Measurements from ENCODE around the gene DBX1.

Gene DBX1, protein sequence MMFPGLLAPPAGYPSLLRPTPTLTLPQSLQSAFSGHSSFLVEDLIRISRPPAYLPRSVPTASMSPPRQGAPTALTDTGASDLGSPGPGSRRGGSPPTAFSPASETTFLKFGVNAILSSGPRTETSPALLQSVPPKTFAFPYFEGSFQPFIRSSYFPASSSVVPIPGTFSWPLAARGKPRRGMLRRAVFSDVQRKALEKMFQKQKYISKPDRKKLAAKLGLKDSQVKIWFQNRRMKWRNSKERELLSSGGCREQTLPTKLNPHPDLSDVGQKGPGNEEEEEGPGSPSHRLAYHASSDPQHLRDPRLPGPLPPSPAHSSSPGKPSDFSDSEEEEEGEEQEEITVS

DNA sequence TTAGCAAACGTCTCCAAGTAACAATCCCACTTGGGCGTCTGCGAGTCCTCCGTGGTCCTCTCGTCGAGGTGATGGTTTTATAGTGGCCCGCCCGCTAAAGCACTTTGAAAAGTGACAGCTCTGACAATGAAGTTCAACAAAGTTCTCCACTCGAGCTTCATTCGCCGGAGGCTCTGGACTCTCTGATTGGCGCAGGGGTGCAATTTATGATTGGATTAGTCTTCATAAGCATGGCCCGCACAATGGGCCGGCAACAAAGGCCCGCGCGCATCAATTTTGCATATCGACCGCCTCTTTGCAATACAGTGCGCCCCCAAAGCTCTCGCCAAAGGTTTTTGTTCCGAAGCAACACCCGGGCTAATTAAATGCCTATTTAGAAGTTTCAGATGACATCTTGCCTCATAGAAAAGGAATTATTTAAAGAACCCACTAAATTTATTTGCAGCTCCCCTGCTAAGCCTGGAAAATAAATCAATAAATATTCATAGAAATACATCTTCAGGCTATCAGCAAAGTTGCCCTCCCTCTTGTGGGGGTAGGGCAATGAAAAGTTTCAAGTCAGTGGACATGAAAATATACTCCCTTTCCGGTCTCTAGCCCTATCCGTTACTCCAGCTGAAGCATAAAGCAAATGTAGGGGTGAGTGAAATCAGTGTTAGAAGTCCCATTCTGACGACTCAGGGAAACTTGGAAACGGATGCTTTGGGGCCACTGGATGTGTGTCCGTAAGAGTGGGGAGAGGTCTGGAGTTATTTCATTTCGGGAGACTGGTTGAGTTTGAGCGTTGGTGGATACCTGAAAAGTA is at the start of gene DBX1:
DBX1 (minus strand) TSS at position 51 of the 805 bp plus-strand sequence. CDS start 151 bp downstream, outside the sequence.
- no peak for DNase-seq (ENCODE audit: low spot score)
- no peak within 1 kb of the TSS for H3K4me3 ChIP-seq
- H3K27ac ChIP-seq = no peak within 1 kb of the TSS
- TF ChIP-seq, protein P1, sequence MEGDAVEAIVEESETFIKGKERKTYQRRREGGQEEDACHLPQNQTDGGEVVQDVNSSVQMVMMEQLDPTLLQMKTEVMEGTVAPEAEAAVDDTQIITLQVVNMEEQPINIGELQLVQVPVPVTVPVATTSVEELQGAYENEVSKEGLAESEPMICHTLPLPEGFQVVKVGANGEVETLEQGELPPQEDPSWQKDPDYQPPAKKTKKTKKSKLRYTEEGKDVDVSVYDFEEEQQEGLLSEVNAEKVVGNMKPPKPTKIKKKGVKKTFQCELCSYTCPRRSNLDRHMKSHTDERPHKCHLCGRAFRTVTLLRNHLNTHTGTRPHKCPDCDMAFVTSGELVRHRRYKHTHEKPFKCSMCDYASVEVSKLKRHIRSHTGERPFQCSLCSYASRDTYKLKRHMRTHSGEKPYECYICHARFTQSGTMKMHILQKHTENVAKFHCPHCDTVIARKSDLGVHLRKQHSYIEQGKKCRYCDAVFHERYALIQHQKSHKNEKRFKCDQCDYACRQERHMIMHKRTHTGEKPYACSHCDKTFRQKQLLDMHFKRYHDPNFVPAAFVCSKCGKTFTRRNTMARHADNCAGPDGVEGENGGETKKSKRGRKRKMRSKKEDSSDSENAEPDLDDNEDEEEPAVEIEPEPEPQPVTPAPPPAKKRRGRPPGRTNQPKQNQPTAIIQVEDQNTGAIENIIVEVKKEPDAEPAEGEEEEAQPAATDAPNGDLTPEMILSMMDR (IDR thresholded peaks at IDR 0.05) = no peak

DNA sequence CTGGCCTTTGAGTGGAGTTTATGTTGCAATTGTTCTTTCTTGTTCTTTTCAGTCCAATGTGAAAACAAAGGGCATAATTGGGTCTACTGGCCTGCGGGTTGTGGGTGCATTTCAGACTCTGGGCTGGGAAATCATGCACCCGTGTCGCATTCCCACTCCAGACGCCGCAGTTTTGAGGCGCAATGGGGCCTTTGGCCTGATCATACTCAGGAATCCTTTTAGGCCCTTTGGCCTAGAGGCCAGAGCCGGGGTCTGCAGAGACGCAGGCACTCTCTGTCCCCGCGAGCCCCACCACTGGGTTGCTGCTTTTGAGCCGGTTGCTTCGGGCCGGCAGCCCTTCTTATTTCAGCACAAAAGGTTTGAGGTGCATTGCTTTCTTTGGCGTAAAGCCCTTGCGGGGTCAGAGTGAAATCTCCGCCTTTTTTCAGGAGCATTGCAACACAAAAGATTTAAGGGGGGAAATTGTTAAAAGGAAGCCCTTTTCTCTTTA is 48.4 kb upstream of the DBX1 start:
- no peak for DNase-seq (ENCODE audit: low spot score)
- H3K27ac ChIP-seq = no peak overlapping the region
- TF ChIP-seq, protein P1 (IDR thresholded peaks at IDR 0.05) = no peak
- H3K4me3 ChIP-seq = no peak overlapping the region

DNA sequence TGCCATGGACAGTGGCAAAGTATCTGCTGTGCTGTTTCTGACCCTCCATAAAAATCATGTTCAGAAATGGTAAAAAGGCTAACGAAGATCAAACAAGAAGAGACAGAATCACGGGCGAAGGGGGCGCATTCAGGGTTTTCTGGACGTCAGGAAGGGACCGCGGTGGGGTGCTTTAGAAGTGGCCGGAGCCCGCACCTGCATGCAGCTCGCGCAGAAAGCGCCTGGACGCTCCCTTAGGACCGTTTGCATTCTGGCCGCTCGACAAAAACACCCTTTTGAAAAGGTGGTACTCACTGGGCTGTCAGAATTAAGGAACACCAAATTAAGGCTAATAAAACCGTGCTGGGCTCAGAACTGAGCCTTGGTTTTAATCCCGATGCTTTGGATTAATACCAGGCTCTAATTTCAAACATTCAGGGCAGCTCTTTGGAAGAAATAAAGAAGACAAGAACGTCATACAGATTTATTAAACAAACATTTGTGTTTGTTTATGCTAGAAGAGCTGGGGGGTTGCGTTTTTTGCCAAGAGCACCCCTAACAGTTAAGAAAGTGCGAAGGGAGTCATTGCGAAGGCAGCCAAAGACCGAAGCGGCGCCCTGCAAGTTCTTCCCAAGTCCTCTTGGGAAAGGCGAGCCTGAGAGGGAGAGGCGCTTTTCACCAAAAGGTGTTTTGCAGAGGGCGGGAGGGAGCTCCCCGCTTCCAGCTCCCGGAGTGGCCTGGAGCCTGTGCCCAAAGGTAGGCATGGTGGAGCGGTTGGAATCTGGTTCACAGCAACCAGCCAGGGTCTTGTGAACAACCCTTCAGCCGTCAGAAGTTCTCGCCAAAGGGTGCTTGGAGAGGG is 47.7 kb upstream of the DBX1 start:
- TF ChIP-seq, protein P1 (IDR thresholded peaks at IDR 0.05) = no peak
- Histone ChIP-seq H3K27ac (no peak overlapping the region), H3K4me3 (no peak overlapping the region)
- DNase-seq (ENCODE audit: low spot score) = no peak

DNA sequence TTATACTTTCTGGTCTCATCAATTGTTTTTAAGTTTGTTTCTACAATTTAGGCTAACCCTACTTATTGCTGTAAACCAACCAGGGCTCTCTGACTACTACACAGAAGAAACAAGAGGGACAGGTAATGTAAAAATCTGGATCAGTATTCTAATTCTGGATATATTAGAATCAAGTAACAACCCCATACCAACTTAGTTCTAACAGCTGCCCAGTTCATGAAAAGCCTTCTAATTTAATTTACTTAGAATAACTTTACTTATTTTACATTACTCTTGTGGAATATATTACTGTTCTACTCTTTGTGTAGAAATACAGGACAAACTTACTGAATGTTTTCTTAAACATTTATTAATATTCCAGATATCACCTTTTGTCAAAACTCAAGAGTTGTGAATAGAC is 45.5 kb upstream of the DBX1 start:
- Histone ChIP-seq H3K4me3 (no peak overlapping the region), H3K27ac (no peak overlapping the region)
- DNase-seq (ENCODE audit: low spot score) = no peak
- TF ChIP-seq, protein P1 (IDR thresholded peaks at IDR 0.05) = no peak

DNA sequence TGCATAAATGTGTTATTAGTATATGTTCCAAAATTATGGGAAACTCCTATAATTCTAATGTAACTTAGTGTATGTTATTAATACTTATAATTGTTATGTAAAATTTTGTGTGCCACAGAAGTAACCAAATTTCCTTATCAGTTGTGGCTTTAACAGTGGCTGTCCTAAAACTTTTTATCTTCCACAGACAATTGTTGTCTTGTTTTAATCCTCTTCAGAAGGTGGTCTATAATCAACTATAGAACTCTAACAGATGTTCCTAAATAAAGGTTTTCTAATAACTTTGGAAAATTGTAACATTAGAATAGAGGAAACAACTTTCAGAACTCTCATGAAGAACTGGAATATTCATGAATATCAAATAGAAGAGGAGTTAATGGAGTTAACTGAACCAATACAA is 44.4 kb upstream of the DBX1 start:
- TF ChIP-seq, protein P1 (IDR thresholded peaks at IDR 0.05) = no peak

DNA sequence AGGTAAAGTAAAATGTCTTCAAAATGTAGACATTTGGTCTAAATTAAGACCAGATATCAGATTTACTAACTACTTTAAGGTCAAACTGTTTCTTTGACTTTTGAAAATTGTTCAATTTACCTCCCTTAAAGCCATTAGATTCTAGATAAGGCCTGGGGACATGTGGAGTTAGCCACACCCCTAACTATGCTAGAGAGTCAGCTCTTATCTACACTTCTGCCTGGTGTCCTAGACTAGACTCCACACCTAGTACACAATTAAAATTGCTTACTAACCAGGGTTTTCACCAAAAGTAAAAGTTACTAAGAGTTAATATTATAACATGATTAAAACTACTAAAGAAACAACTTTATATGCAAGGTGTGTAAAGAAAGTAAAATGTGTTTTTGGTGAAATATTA is 43.6 kb upstream of the DBX1 start:
- no peak for DNase-seq (ENCODE audit: low spot score)
- TF ChIP-seq, protein P1 (IDR thresholded peaks at IDR 0.05) = no peak
- Histone ChIP-seq H3K27ac (no peak overlapping the region), H3K4me3 (no peak overlapping the region)

More for the DNA sequence above, 44.4 kb upstream of the DBX1 start:
- Histone ChIP-seq H3K27ac (no peak overlapping the region), H3K4me3 (no peak overlapping the region)
- no peak for DNase-seq (ENCODE audit: low spot score)

Data from coronary artery (tissue), 2 donors.